MM.1S (cell line): ENCODE results near the gene OR2D2.

ENCODE experiments used
- CTCF ChIP-seq: fragments of 300-600 bp; sonication (generic); IDR thresholded peaks from 2 replicates; pipeline ENCODE4 v1.5.1; 2016; ENCODE audit warnings: antibody characterized with exemption, low read length, mixed read lengths
- EZH2 ChIP-seq: fragments of 300-600 bp; sonication (generic); optimal IDR thresholded peaks from 2 replicates; pipeline ENCODE3; 2017; ENCODE audit warnings: low read depth, mild to moderate bottlenecking, antibody characterized with exemption, low read length, mixed read lengths
- EZH2phosphoT487 ChIP-seq: fragments of 300-600 bp; sonication (generic); IDR thresholded peaks from 2 replicates; pipeline ENCODE4 v1.6.1; 2018; ENCODE audit warnings: antibody characterized with exemption, low read length

- TF ChIP-seq CTCF (no peak), EZH2 (no peak), EZH2phosphoT487 (no peak)
These were observed 48.6 kb downstream of the OR2D2 start for GRCh38 chr11:6843670-6844069.
